Stomach (tissue), 4 donors: ENCODE data around the gene KANSL3.

ENCODE experiments used
- CTCF ChIP-seq, 7 experiments: fragments of 450-650 bp in 4 of 7; fragments of 200-600 bp in 3 of 7; sonication (generic) in 3 of 7; IDR thresholded peaks; one replicate each; pipeline ENCODE4 v1.5.1; 2016 to 2019; ENCODE audit warnings: antibody characterized with exemption in 7 of 7, control low read depth in 2 of 7, mild to moderate bottlenecking in 1 of 7
- EP300 ChIP-seq: sonication (generic); formaldehyde crosslinking; IDR thresholded peaks from one replicate; pipeline ENCODE4 v1.6.1; 2017; ENCODE audit warnings: antibody characterized with exemption
- POLR2A ChIP-seq, 4 donors: fragments of 450-650 bp; IDR thresholded peaks; one replicate each; pipeline ENCODE4 v1.6.1; 2016; ENCODE audit warnings: antibody characterized with exemption in 4 of 4, control low read depth in 2 of 4, mild to moderate bottlenecking in 1 of 4, moderate library complexity in 1 of 4
- POLR2AphosphoS5 ChIP-seq, 3 donors: sonication (generic); formaldehyde crosslinking; IDR thresholded peaks; one replicate each; pipeline ENCODE4 v1.6.1; 2016; ENCODE audit warnings: antibody characterized with exemption in 3 of 3

GRCh38 chr2:96555146-96555610 lies 82.9 kb downstream of the KANSL3 start:
- TF ChIP-seq CTCF (IDR thresholded peaks at IDR 0.05) (no peak), POLR2A (IDR thresholded peaks at IDR 0.05) (no peak), POLR2AphosphoS5 (IDR thresholded peaks at IDR 0.05) (no peak), EP300 (no peak)
